Hypothalamus (tissue), 51 donors: ENCODE results near the gene RPS21.

Experiments
- DNase-seq, 51 donors: peaks; one replicate each; lab custom pipeline; 2025; lab: John Stamatoyannopoulos, UW

RPS21 gene

GRCh38 chr20:62386383-62387218, at the start of gene RPS21:
Gene RPS21, plus strand, starts transcription at chr20:62387103. Its CDS starts 236 bp downstream, at chr20:62387339.
- peak; percentile 40 to 94 (median 84) for DNase-seq

DNA sequence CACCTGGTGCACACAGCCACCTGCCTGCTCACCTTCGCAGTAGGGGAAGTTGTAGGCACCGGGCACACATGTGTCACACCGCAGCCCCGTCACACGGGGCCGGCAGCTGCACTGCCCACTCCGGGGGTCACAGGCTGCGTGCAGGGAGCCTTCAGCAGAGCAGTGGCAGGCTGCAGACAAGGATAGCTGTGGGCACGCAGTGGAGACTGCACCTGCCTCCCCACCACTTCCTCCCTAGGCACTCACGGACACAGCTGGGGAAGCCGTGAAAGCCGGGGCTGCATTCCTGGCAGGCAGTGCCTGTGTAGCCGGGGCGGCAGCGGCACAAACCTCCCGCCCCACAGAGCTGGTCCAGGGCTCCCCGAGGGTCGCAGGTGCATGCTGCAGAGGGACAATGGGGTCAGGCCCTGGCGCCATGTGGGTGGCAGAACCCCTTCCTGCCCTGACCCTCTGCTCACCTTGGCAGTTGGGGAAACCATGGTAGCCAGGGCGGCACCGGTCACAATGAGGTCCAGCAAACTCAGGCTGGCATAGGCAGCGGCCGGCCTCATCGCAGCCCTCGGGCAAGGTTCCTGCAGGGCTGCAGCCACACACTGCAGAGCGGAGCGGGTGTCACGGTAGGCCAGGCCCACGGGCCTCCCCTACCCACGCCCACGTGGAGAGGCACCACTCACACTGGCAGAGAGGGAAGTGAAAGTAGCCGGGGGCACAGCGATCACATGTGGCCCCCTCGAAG, 49.2 kb upstream of the RPS21 start:
- no peak for DNase-seq

- no peak for DNase-seq
These were observed 48.6 kb upstream of the RPS21 start for GRCh38 chr20:62338294-62338620.

- no peak for DNase-seq
These were observed 47.2 kb upstream of the RPS21 start for GRCh38 chr20:62339647-62340062.

- DNase-seq, result no peak
These were observed 44.0 kb upstream of the RPS21 start for GRCh38 chr20:62342910-62343309.

DNA sequence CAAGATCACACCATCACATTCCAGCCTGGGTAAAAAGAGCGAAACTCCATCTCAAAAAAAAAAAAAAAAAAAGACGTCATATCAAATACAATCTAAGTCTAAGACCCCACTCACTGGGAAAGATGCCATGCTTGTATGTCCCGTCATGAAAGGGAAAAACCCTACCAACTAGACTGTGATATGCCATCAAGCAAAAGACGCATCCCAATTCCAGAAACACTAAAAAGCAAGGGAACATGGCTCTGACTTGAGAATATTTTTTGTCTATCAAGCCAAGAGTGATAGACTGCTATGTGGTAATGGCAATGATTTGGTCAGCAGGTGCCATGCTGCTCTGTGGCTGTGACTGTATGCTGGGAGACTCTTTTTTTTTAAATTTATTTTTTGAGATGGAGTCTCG, 42.8 kb upstream of the RPS21 start:
- DNase-seq, result no peak

- DNase-seq, result no peak
These were observed 42.1 kb upstream of the RPS21 start for GRCh38 chr20:62344782-62345181.

DNA sequence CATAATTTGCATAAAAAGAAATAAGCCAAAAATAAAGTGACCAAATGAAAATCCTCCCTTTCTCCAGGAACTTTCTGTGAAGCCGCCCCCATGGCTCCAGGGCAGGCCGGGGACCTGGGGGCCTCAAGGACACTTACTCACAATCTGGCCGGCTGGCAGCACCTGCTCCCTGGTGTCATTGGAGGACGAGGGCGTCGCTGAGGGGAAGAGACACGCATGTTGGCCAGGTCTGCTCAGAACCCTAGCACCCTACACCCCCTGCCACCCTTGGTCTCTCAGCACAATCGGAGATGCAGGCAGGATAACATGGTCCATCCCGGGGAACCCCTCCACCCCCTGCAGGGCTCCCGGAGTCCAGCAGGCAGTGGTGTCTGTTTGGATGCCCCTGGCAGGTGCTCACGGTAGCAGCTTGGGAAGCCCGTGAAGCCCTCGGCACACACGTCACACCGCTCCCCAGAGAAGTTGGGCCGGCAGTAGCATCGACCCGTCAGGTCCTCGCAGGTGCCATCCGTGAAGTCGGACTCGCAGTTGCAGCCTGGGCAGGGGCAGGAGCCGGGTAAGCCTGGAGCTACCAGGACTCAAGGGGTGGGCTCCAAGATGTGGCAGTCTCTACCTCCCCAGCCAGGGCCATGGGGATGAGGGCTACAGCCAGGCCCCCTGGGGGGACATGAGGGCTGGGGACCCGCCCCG, 41.1 kb upstream of the RPS21 start:
- no peak for DNase-seq

DNA sequence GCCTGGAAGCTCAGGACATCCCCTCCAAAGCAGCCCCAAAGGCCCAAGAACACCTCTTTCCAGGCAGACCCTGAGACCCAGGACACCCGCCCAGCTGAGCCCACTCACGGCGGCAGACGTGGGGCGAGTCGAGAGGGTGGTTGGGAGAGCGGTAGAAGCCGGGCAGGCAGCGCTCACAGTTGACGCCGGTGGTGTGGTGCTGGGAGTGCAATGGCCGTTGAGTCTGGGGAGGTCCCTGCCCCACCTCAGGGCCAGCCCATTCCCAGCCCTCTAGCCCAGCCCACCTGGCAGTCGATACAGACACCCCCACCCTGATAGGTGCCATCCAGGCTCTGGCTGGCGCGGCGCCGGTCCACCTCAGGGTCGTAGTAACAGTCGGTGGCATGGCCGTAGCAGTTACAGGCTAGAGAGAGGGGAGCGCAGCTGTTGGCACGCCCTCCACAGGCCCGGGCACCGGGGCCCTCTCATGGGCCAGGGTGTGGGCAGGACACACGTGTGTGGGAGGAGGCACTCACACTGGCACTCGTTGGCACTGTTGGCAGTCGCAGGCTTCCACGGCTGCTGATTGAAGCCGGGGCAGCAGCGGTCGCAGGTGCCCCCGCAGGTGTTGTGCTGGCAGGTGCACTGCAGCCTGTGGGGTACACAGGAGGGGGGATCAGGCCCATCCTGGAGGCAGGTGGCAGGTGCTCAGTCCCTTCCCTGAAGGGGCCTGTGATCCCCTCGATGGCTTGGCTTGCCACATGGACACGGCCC, 40.3 kb upstream of the RPS21 start:
- DNase-seq, result no peak

DNA sequence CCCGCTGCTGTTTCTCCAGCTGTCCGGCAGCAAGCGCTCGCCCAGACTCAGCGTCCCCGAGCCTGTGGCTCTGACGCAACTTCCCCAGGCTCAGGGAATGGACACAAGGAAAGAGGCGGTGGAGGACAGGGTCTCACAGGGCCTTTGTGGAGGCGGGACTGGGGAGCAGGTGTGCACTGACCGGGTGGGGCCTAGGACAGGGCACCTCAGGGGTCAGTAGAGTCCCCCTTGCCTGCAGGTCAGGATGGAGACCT, 39.8 kb upstream of the RPS21 start:
- no peak for DNase-seq

DNA sequence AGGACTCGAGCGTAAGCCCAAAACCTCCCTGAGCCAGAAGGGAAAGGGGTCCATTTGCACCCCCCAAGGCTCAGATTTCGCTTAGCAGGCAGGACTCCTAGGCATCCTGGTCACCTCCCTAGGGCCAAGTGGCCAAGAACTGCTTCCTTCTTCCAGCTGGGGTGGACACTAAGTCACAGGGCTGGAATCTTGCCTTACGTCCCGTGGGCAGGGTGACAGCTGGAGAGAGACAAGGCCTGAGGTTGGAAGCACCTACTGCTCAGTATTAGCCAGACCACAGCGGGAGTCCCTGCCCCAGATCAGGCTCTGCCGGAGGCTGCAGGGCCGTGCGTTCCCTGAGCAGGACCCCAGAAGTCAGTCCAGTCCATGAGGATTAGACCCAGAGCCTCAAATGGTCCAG, 39.5 kb upstream of the RPS21 start:
- DNase-seq, result no peak

DNA sequence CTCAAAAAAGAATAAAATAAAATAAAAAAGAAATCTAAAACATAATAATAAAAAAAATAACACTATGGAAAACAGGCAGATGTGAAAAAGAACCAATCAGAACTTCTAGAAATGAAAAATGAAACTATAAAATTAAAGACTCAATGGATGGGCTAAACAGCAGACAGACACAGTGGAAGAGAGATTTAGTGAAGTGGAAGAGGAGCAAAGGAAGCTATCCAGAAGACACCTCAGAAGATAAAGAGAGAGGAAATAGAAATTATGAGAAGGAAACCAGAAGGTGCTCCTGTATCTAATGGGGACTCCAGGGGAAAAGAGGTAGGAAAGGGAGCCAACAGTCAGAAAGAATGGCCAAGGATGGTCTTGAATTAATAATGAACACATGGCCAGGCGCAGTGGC, 38.3 kb upstream of the RPS21 start:
- no peak for DNase-seq

GRCh38 chr20:62349556-62350097, 37.3 kb upstream of the RPS21 start:
- no peak for DNase-seq

DNA sequence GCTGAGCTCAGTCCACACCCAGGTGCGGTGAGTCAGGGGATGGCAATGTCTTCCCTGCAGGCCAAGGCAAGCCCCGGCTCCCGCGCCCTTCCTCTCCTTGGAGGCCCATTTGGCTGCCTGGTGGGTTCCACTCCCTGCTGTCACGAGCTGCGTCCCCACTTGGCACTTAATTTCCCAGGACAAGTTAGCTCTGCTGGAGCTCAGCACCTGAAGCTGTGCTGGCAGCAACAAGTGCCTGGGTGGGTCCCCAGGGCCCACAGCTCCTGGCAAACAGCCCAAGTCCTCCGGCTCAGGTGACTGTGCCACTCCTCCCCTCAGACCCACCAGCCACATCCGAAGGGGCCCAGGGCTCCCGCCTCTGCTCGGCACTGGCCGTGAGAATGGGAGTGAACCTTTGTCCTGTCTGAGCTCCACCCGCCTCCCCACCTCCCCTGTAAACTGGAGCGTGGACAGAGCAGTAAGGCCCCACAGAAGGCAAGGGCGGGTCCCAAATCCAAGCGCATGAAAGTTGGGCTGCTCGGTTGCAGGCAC, 36.7 kb upstream of the RPS21 start:
- no peak for DNase-seq

- no peak for DNase-seq
These were observed 36.1 kb upstream of the RPS21 start for GRCh38 chr20:62350629-62351422.

- DNase-seq, result no peak
These were observed 35.2 kb upstream of the RPS21 start for GRCh38 chr20:62351469-62352401.

DNA sequence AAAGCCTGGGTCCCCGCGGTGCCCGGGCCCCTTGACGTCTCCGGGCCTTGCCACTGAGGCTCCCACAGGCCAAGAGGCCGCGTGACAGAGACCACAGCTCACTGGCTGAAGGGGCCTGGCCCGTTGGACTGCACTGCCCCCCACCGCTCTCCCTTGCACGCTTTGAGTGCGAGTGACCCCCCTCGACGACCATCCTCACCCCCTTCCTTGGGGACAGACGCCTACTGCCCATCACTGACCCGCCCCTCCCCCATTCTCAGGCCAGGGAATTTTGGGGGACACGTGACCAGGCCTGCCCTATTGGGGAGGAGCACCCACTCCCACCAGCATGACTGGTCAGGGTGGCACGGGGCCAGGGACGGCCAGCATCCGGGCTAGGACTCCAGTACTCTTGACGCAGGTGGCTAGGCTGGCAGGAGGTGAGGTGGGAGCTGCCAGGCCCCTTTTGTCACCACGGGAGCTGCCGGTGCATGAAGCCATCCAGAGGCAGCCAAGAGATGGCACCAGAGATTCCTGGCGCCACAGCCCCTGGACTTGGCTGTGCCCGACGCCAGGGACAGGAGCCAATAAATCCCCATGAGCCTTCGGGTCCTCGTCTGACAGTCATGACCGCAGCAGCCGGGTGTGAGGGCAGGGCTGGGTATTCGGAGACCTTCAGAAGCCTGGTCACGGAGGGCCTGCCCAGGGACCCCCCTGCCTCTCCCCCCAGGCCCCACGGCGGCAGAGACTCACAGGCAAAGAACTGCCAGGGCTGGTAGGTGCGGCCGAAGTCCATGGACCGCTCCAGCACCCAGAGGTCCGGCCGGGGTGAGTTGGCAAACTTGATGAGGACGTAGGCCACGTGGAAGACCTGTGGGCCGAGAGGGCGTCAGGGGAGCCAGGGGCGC, 34.3 kb upstream of the RPS21 start:
- DNase-seq, result peak in 44 of 51 donors; percentile 17 to 89 (median 72)
